Kidney glomerular epithelial cell (primary cell): ENCODE results near the gene TLK2.
A peak's percentile ranks its signal among the peaks of the same experiment; 100 is the strongest.
"Not testable (repeated sequence)": the region's sequence is repeated elsewhere in the genome, so short reads cannot be mapped to it uniquely, and the experiment has no call there.

Source experiments
- DNase-seq: peaks from one replicate; lab custom pipeline; 2025; lab: John Stamatoyannopoulos, UW

The TLK2 gene

GRCh38 chr17:62478424-62478879, at the start of gene TLK2:
Gene TLK2, plus strand, starts transcription at chr17:62478825. Its CDS starts 2,301 bp downstream, at chr17:62481126.
- DNase-seq, result peak; percentile 33

GRCh38 chr17:62435251-62435650, 43.4 kb upstream of the TLK2 start:
- DNase-seq, result not testable (repeated sequence)

- DNase-seq, result not testable (repeated sequence)
Observed at GRCh38 chr17:62441181-62441580, 37.4 kb upstream of the TLK2 start.

GRCh38 chr17:62444063-62444462, 34.6 kb upstream of the TLK2 start:
- no peak for DNase-seq

GRCh38 chr17:62445791-62446190, 32.8 kb upstream of the TLK2 start:
- DNase-seq, result not testable (repeated sequence)

- not testable (repeated sequence) for DNase-seq
Observed at GRCh38 chr17:62452195-62452594, 26.4 kb upstream of the TLK2 start.

GRCh38 chr17:62453041-62453440, 25.6 kb upstream of the TLK2 start:
- not testable (repeated sequence) for DNase-seq

- not testable (repeated sequence) for DNase-seq
Observed at GRCh38 chr17:62453656-62454055, 25.0 kb upstream of the TLK2 start.

- DNase-seq, result not testable (repeated sequence)
Observed at GRCh38 chr17:62454111-62454510, 24.5 kb upstream of the TLK2 start.

GRCh38 chr17:62456016-62456415, 22.6 kb upstream of the TLK2 start:
- DNase-seq, result no peak

- not testable (repeated sequence) for DNase-seq
Observed at GRCh38 chr17:62458483-62458882, 20.1 kb upstream of the TLK2 start.

- DNase-seq, result not testable (repeated sequence)
Observed at GRCh38 chr17:62464422-62464821, 14.2 kb upstream of the TLK2 start.

GRCh38 chr17:62465271-62465670, 13.4 kb upstream of the TLK2 start:
- not testable (repeated sequence) for DNase-seq

- DNase-seq, result peak; percentile 64
Observed at GRCh38 chr17:62470666-62471379, 7.8 kb upstream of the TLK2 start.

- not testable (repeated sequence) for DNase-seq
Observed at GRCh38 chr17:62471380-62471880, 7.2 kb upstream of the TLK2 start.

GRCh38 chr17:62473030-62473982, 5.3 kb upstream of the TLK2 start:
- not testable (repeated sequence) for DNase-seq

GRCh38 chr17:62477111-62477510, 1.5 kb upstream of the TLK2 start:
- not testable (repeated sequence) for DNase-seq

- not testable (repeated sequence) for DNase-seq
Observed at GRCh38 chr17:62477718-62478408, 762 bp upstream of the TLK2 start.

- not testable (repeated sequence) for DNase-seq
Observed at GRCh38 chr17:62478880-62479638, 434 bp downstream of the TLK2 start.

- DNase-seq, result not testable (repeated sequence)
Observed at GRCh38 chr17:62479639-62480258, 1.1 kb downstream of the TLK2 start.

- DNase-seq, result not testable (repeated sequence)
Observed at GRCh38 chr17:62482553-62482952, 3.9 kb downstream of the TLK2 start.
